Measurements from ENCODE around the gene PUS3.
"Not testable (repeated sequence)": the region's sequence is repeated elsewhere in the genome, so short reads cannot be mapped to it uniquely, and the experiment has no call there.

PUS3 gene

DNA sequence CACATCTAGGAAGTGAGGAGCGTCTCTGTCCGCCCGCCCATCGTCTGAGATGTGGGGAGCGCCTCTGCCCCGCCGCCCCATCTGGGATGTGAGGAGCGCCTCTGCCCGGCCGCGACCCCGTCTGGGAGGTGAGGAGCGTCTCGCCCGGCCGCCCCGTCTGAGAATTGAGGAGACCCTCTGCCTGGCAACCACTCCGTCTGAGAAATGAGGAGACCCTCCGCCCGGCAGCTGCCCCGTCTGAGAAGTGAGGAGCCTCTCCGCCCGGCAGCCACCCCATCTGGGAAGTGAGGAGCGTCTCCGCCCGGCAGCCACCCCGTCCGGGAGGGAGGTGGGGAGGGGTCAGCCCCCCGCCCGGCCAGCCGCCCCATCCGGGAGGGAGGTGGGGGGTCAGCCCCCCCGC, 40.2 kb downstream of the PUS3 start:
- not testable (repeated sequence) for DNase-seq

DNA sequence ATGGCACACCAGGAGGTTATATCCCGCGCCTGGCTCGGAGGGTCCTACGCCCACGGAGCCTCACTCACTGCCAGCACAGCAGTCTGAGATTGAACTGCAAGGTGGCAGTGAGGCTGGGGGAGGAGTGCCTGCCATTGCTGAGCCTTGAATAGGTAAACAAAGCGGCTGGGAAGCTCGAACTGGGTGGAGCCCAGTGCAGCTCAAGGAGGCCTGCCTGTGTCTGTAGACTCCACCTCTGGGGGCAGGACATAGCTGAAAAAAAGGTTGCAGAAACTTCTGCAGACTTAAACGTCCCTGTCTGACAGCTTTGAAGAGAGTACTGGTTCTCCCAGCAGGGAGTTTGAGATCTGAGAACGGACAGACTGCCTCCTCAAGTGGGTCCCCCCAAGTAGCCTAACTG, 45.3 kb downstream of the PUS3 start:
- DNase-seq = not testable (repeated sequence)

GRCh38 chr11:125846188-125846587, 56.8 kb downstream of the PUS3 start:
- no peak for DNase-seq

All from CD4-positive, alpha-beta T cell treated with Interleukin-12 subunit alpha and Interleukin-12 subunit beta, for 1 hour (primary cell).